Loucy (cell line): ENCODE results near the gene NPBWR2.

Source experiments
- H2AFZ ChIP-seq: fragments of 200-600 bp; sonication (generic); 2 replicates; pipeline ENCODE4 v1.6.0; 2016; ENCODE audit warnings: antibody characterized with exemption, mild to moderate bottlenecking, low read length, moderate library complexity
- H3F3A ChIP-seq: fragments of 200-600 bp; 2 replicates; pipeline ENCODE4 v1.6.0; 2016; ENCODE audit warnings: antibody characterized with exemption, low read depth, mild to moderate bottlenecking
- H3K27me3 ChIP-seq: fragments of 200-600 bp; sonication (generic); 2 replicates; pipeline ENCODE4 v1.6.1; 2014; ENCODE audit warnings: low read length, mild to moderate bottlenecking; ENCODE audit not compliant: insufficient read depth, poor library complexity, severe bottlenecking
- H3K36me3 ChIP-seq: fragments of 200-600 bp; sonication (generic); 2 replicates; pipeline ENCODE4 v1.6.1; 2016; ENCODE audit warnings: low read length; ENCODE audit not compliant: insufficient read depth
- H3K4me1 ChIP-seq: fragments of 200-600 bp; sonication (generic); 2 replicates; pipeline ENCODE4 v1.5.1; 2014; ENCODE audit warnings: low read length, mild to moderate bottlenecking; ENCODE audit not compliant: insufficient read depth, poor library complexity, severe bottlenecking
- H3K4me2 ChIP-seq: fragments of 200-600 bp; sonication (generic); 2 replicates; pipeline ENCODE4 v1.6.0; 2014; ENCODE audit warnings: antibody characterized with exemption, low read length, low read depth, mild to moderate bottlenecking; ENCODE audit not compliant: poor library complexity, severe bottlenecking
- H3K4me3 ChIP-seq: fragments of 200-600 bp; sonication (generic); 2 replicates; pipeline ENCODE4 v1.5.1; 2014; ENCODE audit warnings: low read length, mild to moderate bottlenecking, mixed read lengths; ENCODE audit not compliant: poor library complexity, severe bottlenecking
- H3K79me2 ChIP-seq: fragments of 200-600 bp; sonication (generic); 2 replicates; pipeline ENCODE4 v1.6.1; 2014; ENCODE audit warnings: low read length; ENCODE audit not compliant: insufficient read depth
- H3K9ac ChIP-seq: fragments of 200-600 bp; sonication (generic); 2 replicates; pipeline ENCODE4 v1.6.0; 2014; ENCODE audit warnings: mild to moderate bottlenecking, low read depth, low read length, moderate library complexity; ENCODE audit not compliant: poor library complexity, severe bottlenecking
- H3K9me2 ChIP-seq: fragments of 200-600 bp; sonication (generic); replicated peaks from 2 replicates; pipeline ENCODE4 v1.6.1; 2016; ENCODE audit warnings: low read depth, low read length, mixed read lengths
- H3K9me3 ChIP-seq: fragments of 200-600 bp; sonication (generic); 2 replicates; pipeline ENCODE4 v1.6.1; 2014; ENCODE audit warnings: mild to moderate bottlenecking, antibody characterized with exemption, low read length, low read depth; ENCODE audit not compliant: insufficient read depth
- H4K20me1 ChIP-seq: fragments of 200-600 bp; sonication (generic); 2 replicates; pipeline ENCODE4 v1.6.0; 2014; ENCODE audit warnings: antibody characterized with exemption, low read length, mild to moderate bottlenecking; ENCODE audit not compliant: insufficient read depth, poor library complexity, severe bottlenecking
- EZH2phosphoT487 ChIP-seq: fragments of 200-600 bp; IDR thresholded peaks from 2 replicates; pipeline ENCODE4 v1.6.1; 2018; ENCODE audit warnings: antibody characterized with exemption, mild to moderate bottlenecking, moderate library complexity, borderline replicate concordance
- TF ChIP-seq, protein P1 (sequence below): fragments of 200-600 bp; sonication (generic); conservative IDR thresholded peaks from 2 replicates; pipeline ENCODE4 v1.5.1; 2014; ENCODE audit warnings: mild to moderate bottlenecking, antibody characterized with exemption, low read length

Gene NPBWR2

DNA sequence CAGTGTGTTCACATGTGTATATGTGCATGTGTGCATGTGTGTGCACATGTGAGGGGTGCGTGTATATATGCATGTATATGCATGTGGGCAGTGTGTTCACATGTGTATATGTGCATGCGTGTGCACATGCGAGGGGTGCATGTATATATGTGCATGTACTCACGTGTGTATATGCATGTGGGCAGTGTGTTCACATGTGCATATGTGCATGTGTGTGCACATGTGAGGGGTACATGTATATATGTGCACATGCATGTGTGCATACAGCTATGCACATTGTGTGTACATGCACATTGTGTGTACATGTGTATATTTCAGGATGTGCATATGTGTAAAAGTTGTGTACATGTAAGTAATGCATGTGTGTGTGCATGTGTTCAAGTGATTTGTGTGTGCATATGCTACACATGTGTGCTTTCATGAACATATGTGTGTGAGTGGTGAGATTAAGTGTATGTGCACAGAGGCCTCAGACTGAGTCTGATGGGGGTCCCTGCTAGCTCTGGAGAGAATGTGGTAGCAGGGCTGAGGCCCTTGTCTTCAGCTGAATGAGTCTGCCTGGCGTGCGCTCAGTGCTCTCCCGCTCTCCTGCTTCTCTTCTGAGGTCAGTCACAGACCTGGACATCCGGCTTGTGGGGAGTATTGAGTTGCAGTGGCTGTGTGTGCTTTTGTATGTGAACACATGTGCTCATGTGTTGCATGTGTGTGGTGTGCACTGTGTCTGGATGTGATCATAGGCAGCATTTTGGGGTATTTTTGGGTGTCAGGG, 37.0 kb upstream of the NPBWR2 start:
- Histone ChIP-seq H3K9ac (no peak overlapping the region), H3K27me3 (no peaks in the 10 kb centered on the region), H3K36me3 (no peaks in the 10 kb centered on the region), H3K4me1 (peaks cover 11% of the 10 kb centered on the region), H3K79me2 (no peaks in the 10 kb centered on the region), H3K9me2 (no peaks in the 10 kb centered on the region), H3K4me3 (no peak overlapping the region), H3K4me2 (no peak overlapping the region), H3K9me3 (peaks cover 38% of the 10 kb centered on the region; the same call in 1 of the 2 replicates), H2AFZ (no peak overlapping the region), H4K20me1 (no peaks in the 10 kb centered on the region), H3F3A (no peaks in the 10 kb centered on the region)
- TF ChIP-seq, protein P1, sequence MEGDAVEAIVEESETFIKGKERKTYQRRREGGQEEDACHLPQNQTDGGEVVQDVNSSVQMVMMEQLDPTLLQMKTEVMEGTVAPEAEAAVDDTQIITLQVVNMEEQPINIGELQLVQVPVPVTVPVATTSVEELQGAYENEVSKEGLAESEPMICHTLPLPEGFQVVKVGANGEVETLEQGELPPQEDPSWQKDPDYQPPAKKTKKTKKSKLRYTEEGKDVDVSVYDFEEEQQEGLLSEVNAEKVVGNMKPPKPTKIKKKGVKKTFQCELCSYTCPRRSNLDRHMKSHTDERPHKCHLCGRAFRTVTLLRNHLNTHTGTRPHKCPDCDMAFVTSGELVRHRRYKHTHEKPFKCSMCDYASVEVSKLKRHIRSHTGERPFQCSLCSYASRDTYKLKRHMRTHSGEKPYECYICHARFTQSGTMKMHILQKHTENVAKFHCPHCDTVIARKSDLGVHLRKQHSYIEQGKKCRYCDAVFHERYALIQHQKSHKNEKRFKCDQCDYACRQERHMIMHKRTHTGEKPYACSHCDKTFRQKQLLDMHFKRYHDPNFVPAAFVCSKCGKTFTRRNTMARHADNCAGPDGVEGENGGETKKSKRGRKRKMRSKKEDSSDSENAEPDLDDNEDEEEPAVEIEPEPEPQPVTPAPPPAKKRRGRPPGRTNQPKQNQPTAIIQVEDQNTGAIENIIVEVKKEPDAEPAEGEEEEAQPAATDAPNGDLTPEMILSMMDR = no peak
- no peak for TF ChIP-seq EZH2phosphoT487

DNA sequence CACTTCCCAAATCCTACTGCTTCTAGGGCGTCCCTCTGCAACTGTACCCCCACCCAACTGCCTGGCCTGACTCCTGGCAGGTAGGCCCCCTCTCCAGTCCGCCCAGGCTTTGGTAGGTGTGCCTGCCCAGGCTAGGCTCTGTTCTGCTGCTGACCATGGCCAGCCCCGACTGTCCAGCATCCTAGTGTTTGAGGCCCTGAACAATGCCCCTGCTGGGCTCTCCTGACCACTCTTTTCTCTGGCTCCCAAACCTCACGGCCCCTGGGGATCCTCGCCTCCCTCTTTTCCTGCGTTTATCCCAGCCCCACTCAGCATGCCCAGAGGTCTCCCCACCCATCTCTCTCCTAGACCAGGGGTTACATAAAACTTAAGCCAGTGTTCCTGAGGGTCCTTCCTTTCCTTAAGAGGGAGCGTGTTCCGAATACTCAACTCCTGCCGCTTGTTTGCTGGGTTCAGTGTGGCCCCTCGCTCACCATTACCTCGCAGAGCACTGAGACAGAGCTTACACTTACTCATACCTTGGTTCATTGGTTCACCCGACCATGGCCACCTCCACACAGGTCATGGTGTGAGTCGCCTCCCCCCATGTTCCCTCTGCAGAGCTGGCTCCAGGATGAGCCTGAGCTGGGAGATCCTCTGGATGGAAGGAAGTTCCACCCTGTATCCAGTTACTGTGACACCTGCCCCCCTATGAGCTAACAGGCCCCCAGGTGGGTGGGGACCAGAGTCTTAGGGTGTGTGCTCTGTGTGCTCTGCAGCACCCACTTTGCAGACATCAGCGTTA, 35.8 kb upstream of the NPBWR2 start:
- Histone ChIP-seq H3K4me2 (peak overlapping the region; percentile 24), H3K36me3 (no peaks in the 10 kb centered on the region), H3F3A (no peaks in the 10 kb centered on the region), H3K27me3 (no peaks in the 10 kb centered on the region), H3K9me2 (no peaks in the 10 kb centered on the region), H3K79me2 (no peaks in the 10 kb centered on the region), H3K9me3 (peaks cover 35% of the 10 kb centered on the region; the same call in 1 of the 2 replicates), H3K4me3 (no peak overlapping the region), H2AFZ (no peak overlapping the region), H3K9ac (no peak overlapping the region), H4K20me1 (no peaks in the 10 kb centered on the region), H3K4me1 (peaks cover 11% of the 10 kb centered on the region)
- TF ChIP-seq EZH2phosphoT487 = no peak
- TF ChIP-seq, protein P1 = no peak

DNA sequence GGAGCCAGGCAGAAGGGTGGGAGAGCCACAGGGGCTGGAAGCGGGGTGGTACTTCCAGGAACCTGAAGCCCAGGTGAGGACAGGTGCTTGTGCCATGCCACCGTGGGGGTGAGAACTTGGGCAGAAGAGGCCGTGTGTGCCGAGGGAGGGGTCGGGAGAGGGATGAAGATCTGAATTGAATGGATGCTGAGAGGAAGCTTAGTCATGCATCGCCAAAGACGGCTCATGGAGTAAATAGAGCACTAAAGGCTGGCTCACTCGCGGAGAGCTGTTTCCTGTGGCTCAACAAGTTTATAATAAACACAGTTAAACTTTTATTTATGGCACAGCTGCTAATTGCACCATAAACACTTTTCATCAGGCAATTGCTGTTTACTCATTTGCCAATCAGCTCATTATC, 35.2 kb upstream of the NPBWR2 start:
- TF ChIP-seq, protein P1 = no peak
- TF ChIP-seq EZH2phosphoT487 = no peak
- Histone ChIP-seq H3K9me2 (no peaks in the 10 kb centered on the region), H3K4me1 (peaks cover 11% of the 10 kb centered on the region), H3K9ac (no peak overlapping the region), H4K20me1 (no peaks in the 10 kb centered on the region), H2AFZ (no peak overlapping the region), H3K4me3 (no peak overlapping the region), H3K36me3 (no peaks in the 10 kb centered on the region), H3K79me2 (no peaks in the 10 kb centered on the region), H3F3A (no peaks in the 10 kb centered on the region), H3K9me3 (peaks cover 28% of the 10 kb centered on the region; the same call in 1 of the 2 replicates), H3K4me2 (peak overlapping the region; percentile 24), H3K27me3 (no peaks in the 10 kb centered on the region)
